A172 (cell line): ENCODE measurements around the gene SCRN2. TPM values are rescaled to one million over a fixed set of nuclear protein-coding genes. Genes with fewer than 3 reads are reported as not detected.

Source experiments
- DNase-seq: peaks from one replicate; pipeline ENCODE4 v3.0.0-alpha.2; 2015; ENCODE audit warnings: low spot score
- total RNA-seq: library from RNA; depleted of rRNA; stranded (reverse); fragments of >200 nt; shearing (Covaris generic); gene quantifications from 2 replicates; pipeline ENCODE4 v1.2.3, GENCODE V29; 2014; rRNA removed

The SCRN2 gene
- total RNA-seq, 1 experiment from 2014 or later = 56.8 TPM

GRCh38 chr17:47806913-47807255 is 34.2 kb downstream of the SCRN2 start:
- DNase-seq = no peak

- DNase-seq = no peak
These were observed 34.8 kb downstream of the SCRN2 start for GRCh38 chr17:47806026-47806912.

DNA sequence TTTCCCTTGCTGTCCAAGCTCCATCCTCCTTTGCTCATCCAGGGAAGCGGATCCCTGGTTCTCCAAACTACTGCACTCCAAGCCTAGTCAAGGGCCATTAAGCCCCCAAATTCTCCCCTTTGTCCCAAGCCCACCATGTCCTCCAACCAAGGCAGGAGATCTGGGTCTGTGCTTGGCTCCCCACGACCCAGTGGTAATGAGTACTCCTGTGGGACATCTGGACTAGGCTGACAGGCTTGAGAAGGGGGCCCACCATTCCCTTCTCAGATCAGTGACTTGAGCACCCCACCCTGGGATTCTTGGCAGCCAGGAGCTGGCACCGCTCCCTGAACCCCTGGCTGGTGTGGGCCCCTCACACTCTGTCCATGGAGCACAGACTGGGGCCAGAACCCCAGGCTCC is 36.6 kb downstream of the SCRN2 start:
- DNase-seq = no peak

DNA sequence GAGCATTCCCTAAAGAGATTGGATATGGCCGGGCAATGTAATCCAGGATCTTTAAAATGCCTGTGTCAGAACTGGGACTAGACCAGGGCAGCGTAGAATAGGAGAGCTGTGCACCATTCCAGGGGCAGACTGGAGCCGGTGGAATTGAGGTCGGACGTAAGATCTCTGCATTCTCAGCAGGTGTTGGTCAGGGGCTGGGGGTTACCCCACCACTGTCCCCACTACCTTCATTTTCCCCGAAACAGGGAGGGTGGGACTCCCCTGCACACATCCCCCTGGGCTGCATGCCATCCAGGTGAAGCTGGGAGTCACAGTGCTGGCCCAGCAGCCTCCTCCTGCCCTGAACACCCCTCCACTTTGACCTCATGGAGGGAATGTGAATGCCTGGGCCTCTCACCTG is 37.3 kb downstream of the SCRN2 start:
- DNase-seq = no peak

DNA sequence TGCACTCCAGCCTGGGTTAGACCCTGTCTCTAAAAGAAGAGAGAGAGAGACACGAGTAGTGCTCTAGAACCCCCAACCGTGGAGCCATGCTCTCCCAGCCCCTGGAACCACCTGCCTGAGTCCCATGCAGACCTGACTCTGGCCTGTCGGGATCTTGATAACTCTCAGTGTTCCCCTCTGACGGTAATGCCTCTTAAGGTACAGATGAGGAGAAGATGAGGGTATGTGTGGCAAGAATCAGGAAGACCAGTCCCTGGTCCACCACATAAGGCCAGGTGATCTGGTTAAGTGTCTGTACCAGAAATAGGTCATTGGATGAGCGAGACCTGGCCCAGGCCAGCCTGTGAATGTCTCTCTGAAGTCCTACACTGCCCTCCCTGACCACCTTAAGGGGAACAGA is 37.9 kb downstream of the SCRN2 start:
- no peak for DNase-seq

GRCh38 chr17:47802341-47803022 is 38.6 kb downstream of the SCRN2 start:
- DNase-seq = peak; percentile 76

DNA sequence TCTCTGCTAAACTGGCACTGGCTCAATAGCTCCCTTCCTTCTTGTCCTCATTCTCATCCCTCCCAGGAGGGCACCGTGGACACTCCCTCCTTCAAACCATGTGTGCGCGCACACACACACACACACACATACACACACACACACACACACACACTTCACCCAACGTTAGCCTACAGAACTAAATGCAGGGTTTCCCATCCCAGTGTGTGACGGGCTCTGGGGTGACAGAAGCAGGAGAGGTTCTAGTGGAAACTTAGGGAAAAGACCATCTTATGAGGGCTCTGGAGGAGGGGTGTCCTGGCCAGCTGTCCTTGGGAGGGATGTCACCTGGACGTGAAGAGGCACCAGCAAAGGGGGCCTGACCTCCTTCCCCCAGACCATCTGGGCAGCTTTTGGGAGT is 39.2 kb downstream of the SCRN2 start:
- no peak for DNase-seq

GRCh38 chr17:47801176-47801765 is 39.8 kb downstream of the SCRN2 start:
- DNase-seq = no peak

DNA sequence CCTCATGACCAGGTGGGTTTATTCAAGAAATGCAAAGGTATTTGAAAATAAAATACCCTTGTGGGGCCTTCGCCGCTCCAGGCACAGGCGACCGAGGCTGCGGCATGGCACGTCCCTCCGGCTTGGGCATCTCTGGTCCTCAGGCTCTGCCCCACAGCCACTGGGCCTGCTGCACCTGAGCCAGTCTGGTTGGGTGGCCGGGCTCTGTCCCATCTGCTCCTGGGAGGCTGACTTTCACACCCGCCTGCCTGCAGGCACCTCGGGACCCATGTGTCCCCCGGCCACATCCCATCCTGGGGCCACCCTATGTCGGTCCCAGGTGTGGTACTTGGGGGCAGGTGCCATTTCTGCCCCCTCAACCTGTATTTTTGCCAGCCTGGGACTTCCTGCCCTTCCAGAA is 40.4 kb downstream of the SCRN2 start:
- no peak for DNase-seq

- DNase-seq = no peak
These were observed 43.3 kb downstream of the SCRN2 start for GRCh38 chr17:47797797-47798196.

GRCh38 chr17:47792979-47793378 is 48.1 kb downstream of the SCRN2 start:
- DNase-seq = no peak

DNA sequence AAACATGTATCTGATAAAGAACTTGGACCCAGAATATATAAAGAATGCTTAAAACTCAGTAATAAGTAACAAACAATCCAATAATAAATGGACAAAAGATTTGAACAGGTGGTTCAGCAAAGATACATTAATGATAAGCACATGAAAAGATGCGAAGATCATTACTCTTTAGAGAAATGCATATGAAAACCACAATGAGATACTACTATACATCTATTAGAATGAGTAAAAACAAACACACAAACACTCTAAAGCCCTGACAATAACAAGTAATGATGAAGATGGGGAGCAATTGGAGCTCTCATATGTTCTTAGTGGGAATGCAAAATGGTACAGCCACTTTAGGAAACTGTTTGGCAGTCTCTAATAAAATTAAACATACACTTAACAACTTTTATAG is 48.6 kb downstream of the SCRN2 start:
- no peak for DNase-seq

DNA sequence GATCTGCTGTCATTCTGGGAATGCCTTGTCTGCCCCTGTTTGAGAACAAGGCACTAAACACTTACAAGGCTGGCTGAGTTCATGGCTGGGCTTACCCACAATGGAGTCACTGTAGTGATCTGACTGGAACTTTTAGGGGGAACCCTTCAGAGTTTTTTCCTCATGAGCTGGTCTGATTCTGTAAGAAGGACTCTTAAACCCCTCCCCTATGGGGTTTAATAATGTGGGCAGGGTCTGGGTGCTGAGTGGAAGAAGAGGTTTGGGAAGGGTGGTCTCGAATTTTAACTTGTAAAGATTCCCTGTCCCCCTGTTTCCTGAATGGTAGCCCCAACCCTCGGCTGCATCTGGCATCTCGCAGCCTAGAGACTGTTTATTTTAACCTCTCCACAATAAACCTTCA is 50.0 kb downstream of the SCRN2 start:
- no peak for DNase-seq

DNA sequence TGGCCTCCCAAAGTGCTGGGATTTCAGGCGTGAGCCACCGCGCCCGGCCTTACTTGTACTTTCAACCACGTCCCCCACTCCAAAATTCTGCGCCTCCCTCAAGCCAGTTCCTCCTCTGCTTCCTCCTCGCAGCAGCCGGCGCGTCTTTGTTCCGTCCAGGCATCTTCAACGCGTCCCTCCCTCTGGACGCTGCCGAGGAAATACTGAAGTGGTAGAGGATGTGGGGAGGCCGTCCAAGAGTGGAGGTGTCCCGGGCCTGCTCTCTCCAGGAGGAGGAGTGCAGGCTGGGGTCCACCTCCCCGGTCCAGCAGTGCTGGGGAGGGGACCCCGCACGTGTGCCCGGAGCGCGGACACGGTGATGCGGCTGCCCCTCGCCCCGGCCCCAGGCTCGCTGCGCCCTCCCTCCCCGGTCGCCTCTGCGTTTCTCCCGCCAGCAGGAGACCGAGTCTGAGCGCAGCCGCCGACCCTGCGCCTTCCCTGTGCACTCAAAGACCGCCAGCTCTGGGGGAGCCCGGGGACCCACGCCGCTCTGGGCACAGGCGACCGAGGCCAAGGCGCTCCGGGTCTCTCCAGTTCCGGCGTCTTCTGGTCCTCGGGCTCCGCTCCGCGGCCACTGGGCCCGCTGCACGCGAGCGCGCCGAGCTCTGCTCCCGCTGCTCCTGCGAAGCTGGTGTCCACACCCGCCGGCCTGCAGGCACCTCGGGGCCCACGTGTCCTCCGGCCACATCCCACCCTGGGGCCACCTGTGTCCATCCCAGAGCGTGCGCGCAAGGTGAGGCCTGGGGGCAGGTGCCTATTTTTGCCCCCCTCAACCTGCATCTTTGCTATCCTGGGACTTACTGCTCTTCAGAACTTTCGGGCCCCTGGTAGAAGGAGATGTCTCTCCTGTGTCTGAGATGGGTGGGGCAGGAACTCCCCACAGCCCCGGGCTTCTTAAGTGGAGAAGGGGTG is 51.2 kb downstream of the SCRN2 start:
- DNase-seq = no peak

Other genes with a start within 250 kb of the SCRN2 start
- 360 and 467 TPM in 2 replicates for gene KPNB1, start 191.4 kb downstream of the SCRN2 start, total RNA-seq
- 3.3 and 5.5 TPM in 2 replicates for gene TBKBP1, start 147.1 kb downstream of the SCRN2 start, total RNA-seq
- not detected in 2 replicates for gene TBX21, start 108.0 kb downstream of the SCRN2 start, total RNA-seq
- gene OSBPL7, start 19.5 kb downstream of the SCRN2 start, total RNA-seq = 8.2 and 19.1 TPM in 2 replicates
- 41.9 and 58.5 TPM in 2 replicates for gene MRPL10, start 9.7 kb downstream of the SCRN2 start, total RNA-seq
- gene LRRC46, start 9.6 kb downstream of the SCRN2 start, total RNA-seq = 0.62 and 1.6 TPM in 2 replicates
- 0.19 and 0.46 TPM in 2 replicates for gene SP6, start 9.9 kb upstream of the SCRN2 start, total RNA-seq
- 1.2 and 2.5 TPM in 2 replicates for gene SP2, start 55.0 kb upstream of the SCRN2 start, total RNA-seq
- 59.4 and 61.9 TPM in 2 replicates for gene PNPO, start 100.3 kb upstream of the SCRN2 start, total RNA-seq
- not detected in 2 replicates for gene PRR15L, start 116.6 kb upstream of the SCRN2 start, total RNA-seq
- 87.2 and 96.9 TPM in 2 replicates for gene CDK5RAP3, start 129.8 kb upstream of the SCRN2 start, total RNA-seq
- 24.1 and 40.0 TPM in 2 replicates for gene COPZ2, start 196.5 kb upstream of the SCRN2 start, total RNA-seq
- 73.6 and 140 TPM in 2 replicates for gene NFE2L1, start 207.1 kb upstream of the SCRN2 start, total RNA-seq